ENCODE measurements around the gene PADI3.

PADI3 gene

GRCh38 chr1:17246971-17247370 is 1.9 kb upstream of the PADI3 start:
- no peak overlapping the region for H3K4me3 ChIP-seq (ENCODE audit: low read depth, low read length)
- no peak for TF ChIP-seq CTCF (IDR thresholded peaks at IDR 0.05; ENCODE audit: insufficient read depth, low read depth, low read length, missing control alignments)
- DNase-seq (ENCODE audit: low read depth): no peak

- no peak for TF ChIP-seq CTCF (IDR thresholded peaks at IDR 0.05; ENCODE audit: insufficient read depth, low read depth, low read length, missing control alignments)
- H3K4me3 ChIP-seq (ENCODE audit: low read depth, low read length): no peak overlapping the region
- DNase-seq (ENCODE audit: low read depth): no peak
These were observed 1.7 kb downstream of the PADI3 start for GRCh38 chr1:17250601-17251000.

- DNase-seq (ENCODE audit: low read depth): no peak
- no peak for TF ChIP-seq CTCF (IDR thresholded peaks at IDR 0.05; ENCODE audit: insufficient read depth, low read depth, low read length, missing control alignments)
- H3K4me3 ChIP-seq (ENCODE audit: low read depth, low read length): no peak overlapping the region
These were observed 2.3 kb downstream of the PADI3 start for GRCh38 chr1:17251246-17251645.

GRCh38 chr1:17251701-17252376 is 2.9 kb downstream of the PADI3 start:
- no peak for DNase-seq (ENCODE audit: low read depth)
- TF ChIP-seq CTCF (IDR thresholded peaks at IDR 0.05; ENCODE audit: insufficient read depth, low read depth, low read length, missing control alignments): no peak
- H3K4me3 ChIP-seq (ENCODE audit: low read depth, low read length): no peak overlapping the region

- no peak overlapping the region for H3K4me3 ChIP-seq (ENCODE audit: low read depth, low read length)
- no peak for DNase-seq (ENCODE audit: low read depth)
- TF ChIP-seq CTCF (IDR thresholded peaks at IDR 0.05; ENCODE audit: insufficient read depth, low read depth, low read length, missing control alignments): no peak
These were observed 6.4 kb downstream of the PADI3 start for GRCh38 chr1:17255336-17255735.

- no peak overlapping the region for H3K4me3 ChIP-seq (ENCODE audit: low read depth, low read length)
- DNase-seq (ENCODE audit: low read depth): no peak
- no peak for TF ChIP-seq CTCF (IDR thresholded peaks at IDR 0.05; ENCODE audit: insufficient read depth, low read depth, low read length, missing control alignments)
These were observed 9.3 kb downstream of the PADI3 start for GRCh38 chr1:17258116-17258757.

GRCh38 chr1:17258758-17259130 is 9.8 kb downstream of the PADI3 start:
- no peak for TF ChIP-seq CTCF (IDR thresholded peaks at IDR 0.05; ENCODE audit: insufficient read depth, low read depth, low read length, missing control alignments)
- no peak overlapping the region for H3K4me3 ChIP-seq (ENCODE audit: low read depth, low read length)

More at GRCh38 chr1:17258758-17259130, 9.8 kb downstream of the PADI3 start:
- no peak for DNase-seq (ENCODE audit: low read depth)

All from GM12865 (cell line).